ENCODE data around the gene LCOR. TPM values are rescaled to one million over a fixed set of nuclear protein-coding genes. Genes with fewer than 3 reads are reported as not detected.
A peak's percentile ranks its signal among the peaks of the same experiment; 100 is the strongest.

Gene LCOR
- total RNA-seq, 1 donor from 2014 or later: 11.3 TPM

DNA sequence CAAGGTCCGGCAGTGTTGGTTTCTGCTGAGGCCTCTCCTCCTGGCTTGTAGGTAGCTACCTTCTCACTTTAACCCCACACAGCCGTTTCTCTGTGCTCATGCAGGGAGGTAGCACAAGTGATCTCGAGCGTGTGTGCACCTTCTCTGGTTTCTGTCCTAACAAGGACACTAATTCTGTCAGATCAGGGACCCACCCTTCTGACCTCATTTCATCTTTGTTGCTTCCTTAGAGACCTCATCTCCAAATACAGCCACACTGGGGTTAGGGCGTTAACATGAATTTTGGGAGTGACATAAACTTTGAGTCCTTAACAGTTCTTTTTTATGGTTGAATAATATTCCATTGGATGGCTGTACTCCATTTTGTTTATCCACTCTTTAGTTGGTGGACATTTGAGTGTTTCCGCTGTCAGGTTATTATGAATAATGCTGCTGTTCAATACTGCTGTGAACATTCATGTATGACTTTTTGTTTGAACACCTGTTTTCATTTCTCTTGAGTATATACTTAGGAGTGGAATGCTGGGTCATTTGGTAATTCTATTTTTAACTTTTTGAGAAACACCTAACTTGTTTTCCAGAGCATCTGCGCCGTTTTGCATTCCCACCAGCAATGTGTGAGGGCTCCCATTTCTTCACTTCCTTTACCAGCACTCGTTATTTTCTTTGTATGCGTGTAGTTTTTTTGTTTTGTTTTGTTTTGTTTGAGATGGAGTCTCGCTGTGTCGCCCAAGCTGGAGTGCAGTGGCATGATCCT is 57.5 kb downstream of the LCOR start:
- no peak for DNase-seq (ENCODE audit: low read depth in 2 of 2)

DNA sequence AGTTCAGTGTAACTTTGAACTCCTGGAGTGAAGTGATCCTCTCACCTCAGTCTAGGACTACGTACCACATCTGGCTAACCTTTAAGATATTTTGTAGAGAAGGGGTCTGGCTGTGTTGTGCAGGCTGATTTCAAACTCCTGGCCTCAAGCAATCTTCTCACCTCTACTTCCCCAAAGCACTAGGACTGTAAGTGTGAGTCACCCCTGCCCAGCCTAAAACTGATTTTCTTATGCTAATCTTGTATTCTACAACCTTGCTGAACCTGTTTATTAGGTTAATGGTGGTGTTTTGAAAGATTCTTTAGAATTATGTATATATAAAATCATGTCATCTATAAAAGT is 58.0 kb downstream of the LCOR start:
- DNase-seq (ENCODE audit: low read depth in 2 of 2): no peak

DNA sequence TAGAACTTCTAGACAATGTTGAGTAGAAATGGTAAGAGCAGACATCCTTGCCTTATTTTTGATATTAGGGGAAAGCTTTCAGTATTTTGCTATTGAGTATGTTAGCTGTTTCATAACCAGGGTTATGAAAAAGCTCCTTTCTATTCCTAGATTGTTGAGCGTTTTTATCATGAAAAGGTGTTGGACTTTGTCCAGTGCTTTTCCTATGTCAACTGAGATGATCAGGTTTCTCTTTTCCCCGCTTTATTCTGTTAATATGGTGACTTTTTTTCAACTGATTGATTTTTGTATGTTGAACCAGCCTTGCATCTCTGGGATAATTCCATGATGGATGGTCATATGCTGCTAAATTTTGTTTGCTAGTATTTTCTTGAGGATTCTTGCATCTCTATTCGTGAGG is 58.5 kb downstream of the LCOR start:
- DNase-seq (ENCODE audit: low read depth in 2 of 2): peak in 1 of 2 donors; percentile 18

DNA sequence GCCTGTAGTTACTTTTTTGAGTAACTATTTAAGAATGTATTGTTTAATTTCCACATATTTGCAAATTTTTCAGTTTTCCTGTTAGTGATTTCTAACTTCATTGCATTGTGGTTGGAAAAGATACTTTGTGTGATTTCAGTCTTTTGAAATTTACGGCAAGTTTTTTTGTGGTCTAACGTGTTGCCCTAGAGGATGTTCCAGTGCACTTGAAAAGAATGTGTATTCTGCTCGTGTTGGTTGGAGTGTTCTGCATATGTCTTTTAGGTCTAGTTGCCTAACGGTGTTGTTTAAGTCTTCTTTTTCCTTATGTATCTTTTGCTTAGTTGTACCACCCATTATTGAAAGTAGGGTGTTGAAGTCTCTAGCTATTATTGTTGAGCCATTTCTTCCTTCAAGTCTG is 59.7 kb downstream of the LCOR start:
- no peak for DNase-seq (ENCODE audit: low read depth in 2 of 2)

DNA sequence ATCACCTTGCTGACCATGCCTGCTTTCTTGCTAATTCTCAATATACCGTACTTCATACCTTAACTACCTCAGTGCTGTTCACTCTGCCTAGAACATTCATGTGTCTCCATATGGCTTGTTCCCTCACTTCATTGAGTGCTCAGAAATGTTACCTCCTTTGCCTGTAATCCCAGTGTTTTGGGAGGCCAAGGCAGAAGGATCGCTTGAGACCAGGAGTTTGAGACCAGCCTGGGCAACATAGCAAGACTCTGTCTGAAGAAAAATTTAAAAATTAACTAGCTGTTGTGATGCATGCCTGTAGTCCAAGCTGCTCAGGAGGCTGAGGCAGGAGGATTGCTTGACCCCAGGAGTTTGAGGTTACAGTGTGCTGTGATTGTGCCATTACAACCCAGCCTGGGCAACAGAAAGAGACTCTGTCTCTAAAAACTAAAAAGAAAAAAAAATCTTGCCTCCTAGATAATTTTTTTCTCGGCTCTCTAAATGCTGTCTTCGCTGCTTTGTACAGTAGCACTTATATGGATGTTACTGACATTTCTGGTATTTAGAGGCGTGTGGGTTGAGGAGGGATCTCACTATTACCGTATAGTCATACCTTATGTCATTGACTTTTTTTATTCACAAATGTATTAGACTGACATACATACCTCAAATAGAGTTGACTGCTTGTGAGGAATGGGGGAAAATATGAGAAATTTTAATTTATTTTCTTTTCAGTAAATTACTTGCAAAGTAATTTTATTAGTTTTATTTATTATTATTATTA is 63.7 kb downstream of the LCOR start:
- DNase-seq (ENCODE audit: low read depth in 2 of 2): no peak

DNA sequence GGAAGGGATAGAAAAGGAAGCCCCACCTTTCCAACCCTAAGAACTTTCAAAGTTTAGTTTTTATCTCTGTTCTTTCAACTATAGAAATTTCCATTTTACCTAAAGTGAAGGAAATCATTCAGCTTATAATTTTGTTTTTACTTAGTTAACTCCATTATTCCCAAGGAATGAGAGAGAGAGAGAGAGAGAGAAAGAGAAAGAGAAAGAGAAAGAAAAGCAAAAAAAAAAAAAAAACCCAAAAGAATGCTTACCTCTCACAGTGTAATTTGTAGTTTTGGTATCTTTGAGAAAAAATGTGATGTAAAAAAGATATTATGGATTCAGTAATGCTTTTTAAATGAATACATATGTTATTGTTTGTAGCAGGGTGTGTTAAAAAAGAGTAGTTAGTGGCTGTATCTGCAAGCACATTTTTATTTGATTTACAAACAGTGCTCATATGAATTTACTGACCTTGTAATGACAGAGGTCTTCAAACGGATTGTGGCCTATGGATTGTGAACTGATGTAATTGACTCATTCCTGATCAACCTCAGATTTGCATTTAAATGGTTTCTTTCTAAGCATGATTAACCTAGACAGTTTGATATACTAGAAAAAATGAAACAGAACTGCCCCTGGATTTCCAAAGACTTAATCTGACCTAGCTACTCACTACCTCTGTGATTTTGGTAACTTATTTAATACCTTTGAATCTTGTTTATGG is 64.9 kb downstream of the LCOR start:
- DNase-seq (ENCODE audit: low read depth in 2 of 2): no peak

DNA sequence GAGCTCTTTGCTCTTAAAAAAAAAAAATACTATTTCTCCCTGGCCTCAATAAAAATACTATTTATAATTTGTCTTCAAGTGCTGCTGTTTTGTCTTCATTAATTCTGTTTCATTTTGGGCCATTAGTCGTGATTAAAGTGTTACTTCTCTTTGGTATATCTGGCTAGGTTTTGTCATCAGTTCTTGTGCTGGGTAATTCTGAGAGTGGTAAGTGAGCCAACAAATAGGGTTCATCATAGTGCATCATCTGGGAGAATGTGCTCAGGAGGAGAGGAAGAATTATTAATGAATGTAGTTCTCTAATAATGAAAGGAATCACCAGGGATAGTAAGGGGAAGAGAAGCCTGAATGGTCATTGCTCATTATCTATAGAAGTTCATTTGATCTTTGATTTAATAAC is 70.0 kb downstream of the LCOR start:
- DNase-seq (ENCODE audit: low read depth in 2 of 2): no peak

DNA sequence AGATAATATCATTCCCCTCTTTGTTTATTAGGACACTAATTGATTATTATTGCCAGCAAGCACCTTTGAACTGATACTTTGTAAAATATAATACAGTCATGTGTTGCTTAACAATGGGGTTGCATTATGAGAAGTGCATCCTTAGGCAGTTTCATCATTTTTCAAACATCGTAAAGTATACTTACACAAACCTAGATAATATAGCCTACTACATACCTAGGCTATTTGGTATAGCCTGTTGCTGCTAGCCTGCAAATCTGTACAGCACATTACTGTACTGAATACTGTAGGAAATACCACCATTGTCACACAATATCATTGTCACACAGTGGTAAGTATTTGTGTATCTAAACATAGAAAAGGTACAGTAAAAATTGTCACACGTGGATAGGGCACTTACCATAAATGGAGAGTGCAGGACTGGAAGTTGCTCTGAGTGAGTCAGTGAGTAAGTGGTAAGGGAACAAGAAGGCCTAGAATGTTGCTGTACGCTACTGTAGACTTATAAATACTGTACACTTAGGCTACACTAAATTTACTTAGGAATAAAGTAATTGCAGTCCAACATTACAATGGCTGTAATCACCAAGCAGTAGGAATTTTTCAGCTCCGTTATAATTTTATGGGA is 70.7 kb downstream of the LCOR start:
- DNase-seq (ENCODE audit: low read depth in 2 of 2): no peak

DNA sequence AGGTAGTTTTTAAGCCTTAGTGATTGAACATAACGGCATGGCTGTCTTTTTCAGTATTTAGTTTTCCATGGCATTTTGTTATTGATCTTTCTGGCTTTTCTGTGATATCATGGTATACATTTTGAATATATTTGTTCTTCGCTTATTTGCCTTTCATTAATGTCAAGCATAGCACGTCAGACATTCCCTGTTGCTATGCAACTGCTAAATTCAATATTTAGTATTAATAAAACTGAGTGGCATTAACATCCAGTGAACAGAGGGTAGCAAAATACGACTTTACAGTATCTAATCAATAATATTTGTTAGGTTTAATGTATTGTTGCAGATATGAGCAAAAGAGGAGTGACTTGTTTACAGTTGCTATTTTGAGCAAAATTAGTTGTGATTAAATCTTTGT is 72.5 kb downstream of the LCOR start:
- DNase-seq (ENCODE audit: low read depth in 2 of 2): no peak

DNA sequence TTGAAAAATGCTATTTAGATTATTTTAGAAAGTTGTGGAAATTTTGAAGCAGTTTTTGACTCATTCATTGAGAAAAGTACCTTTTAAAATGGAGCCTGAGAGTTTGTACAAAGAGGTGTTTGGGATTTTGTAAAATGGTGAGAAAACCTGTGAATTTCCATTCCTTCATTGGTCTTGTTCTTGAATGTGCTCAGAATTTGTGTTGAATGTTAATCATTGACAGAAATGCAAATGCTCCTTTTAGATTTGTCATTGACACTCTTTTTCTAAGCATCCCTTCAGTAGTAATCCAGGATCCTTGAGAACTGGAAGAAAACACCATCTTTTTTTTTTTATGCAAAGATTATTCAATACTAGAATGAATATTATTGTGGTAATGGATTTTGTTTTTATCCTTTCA is 74.8 kb downstream of the LCOR start:
- no peak for DNase-seq (ENCODE audit: low read depth in 2 of 2)

DNA sequence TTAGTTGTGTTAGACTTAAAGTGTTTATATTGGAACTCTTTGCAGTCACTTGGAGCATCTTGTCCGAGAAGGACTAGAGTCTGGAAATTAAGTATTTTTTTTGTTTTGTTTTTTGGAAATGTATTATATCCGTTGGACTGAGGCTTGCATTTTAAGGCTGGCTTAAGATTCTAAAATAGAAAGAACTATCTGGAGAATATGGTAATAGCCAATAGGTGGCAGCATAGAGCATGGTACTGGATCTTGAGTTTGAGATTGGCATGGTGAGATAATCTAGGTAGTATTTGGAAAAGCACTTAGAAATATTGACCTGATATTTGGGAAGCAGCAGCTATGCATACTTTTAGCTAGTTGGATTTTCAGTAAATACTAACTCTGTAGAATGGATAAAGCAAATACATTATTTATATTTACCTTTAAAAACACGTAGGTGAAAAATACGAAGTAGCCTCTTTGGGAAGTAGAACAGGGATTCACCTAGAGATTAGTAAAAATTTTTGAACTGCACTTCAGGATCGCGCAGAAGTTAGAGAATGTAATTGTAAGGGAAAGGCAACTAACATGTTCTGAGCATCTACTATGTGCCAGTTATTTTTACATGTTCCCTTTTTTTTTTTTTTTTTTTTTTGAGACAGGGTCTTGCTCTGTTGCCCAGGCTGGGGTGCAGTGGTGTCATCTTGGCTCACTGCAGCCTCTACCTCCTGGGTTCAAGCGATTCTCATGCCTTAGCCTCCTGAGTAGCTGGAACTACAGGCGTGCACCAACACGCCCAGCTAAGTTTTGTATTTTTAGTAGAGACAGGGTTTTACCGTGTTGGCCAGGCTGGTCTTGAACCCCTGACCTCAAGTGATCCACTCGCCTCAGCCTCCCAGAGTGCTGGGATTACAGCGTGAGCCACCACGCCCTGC is 78.6 kb downstream of the LCOR start:
- peak; percentile 47 to 53 for DNase-seq (ENCODE audit: low read depth in 2 of 2)

DNA sequence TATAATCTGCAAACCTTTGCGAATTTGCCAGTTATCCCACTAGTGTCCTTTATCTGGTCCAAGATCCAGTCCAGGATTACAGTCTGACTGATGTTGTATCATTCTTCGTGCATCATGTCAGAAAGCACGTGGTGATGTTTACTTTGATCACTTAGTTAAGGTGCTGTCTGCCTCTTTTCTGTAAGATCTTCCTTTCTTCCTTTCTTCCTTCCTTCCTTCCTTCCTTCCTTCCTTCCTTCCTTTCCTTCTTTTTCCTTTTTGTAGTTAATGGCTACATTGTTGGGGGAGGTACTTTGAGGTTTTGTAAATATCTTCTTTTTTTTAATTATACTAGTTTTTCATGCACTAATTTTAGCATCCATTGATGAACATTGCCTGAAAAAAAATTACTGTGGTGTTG is 80.3 kb downstream of the LCOR start:
- DNase-seq (ENCODE audit: low read depth in 2 of 2): no peak

DNA sequence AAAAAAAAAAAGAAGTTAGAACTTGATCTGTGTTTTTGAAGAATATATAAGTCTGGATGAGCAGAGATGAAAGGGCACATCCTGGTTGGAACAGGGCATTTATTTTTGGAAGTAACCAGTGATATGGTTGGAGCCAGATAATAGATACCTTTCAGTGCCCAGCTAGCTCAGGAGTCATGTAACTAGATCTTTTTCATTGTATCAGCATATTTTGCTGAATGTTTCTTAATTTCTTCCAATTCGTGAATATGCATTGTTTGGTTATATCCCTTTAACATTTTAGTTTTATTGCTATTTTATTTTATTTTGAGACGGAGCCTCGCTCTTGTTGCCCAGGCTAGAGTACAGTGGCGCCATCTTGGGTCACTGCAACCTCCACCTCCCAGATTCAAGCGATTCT is 81.8 kb downstream of the LCOR start:
- no peak for DNase-seq (ENCODE audit: low read depth in 2 of 2)

DNA sequence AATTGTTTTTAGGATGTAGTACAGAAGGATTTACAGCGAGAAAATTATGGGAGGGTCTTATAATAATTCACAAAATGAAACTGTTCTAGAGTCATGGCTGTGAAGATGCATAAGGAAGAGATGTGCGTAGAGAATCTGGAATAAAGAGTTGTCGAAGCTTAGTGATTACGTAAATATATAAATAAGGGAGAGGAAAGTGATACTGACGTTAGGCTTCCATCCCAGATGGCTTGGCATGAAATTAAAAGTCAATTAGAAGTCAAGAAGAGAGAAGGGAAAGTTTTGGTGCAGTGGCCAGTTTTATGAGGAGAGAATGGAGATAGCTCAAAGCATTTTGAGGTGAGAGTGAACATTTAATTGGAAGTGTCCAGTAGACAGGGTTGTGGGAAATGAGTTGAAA is 85.5 kb downstream of the LCOR start:
- no peak for DNase-seq (ENCODE audit: low read depth in 2 of 2)

DNA sequence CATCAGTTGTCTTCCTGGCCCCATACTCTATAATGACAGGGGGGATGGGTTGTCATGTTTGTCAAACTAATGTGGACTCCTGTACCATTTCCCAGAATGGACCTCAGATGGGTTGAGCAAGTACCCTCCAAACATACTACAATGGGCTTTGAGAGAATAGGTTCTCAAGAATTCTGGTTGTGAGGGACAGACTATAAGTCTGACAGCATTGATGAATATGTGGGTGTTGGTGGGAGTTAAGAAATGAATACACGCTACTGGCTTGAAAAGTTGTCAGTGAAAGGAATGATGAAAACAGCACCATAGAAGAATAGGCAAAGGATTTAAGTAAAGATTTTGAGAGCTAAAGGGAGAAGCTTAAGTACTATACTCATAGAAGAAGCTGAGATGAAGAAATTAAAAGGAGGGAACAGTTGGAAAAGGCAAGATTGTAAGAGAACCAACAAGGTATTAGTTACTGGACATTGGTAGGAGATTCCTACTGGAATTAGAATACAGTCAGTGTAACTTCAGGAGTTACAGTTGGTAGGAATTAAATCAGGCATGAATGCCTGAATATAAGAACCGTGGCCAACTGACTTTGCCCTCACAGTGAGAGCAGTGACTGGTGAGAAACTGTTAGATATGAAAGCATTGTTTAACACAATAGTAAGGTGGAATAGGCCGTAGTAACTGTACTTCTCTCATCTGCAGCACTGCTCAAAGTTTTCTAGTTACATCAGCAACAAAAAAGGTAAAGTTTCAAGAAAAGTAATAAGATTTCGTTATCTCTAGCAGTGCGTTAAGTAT is 86.3 kb downstream of the LCOR start:
- no peak for DNase-seq (ENCODE audit: low read depth in 2 of 2)

DNA sequence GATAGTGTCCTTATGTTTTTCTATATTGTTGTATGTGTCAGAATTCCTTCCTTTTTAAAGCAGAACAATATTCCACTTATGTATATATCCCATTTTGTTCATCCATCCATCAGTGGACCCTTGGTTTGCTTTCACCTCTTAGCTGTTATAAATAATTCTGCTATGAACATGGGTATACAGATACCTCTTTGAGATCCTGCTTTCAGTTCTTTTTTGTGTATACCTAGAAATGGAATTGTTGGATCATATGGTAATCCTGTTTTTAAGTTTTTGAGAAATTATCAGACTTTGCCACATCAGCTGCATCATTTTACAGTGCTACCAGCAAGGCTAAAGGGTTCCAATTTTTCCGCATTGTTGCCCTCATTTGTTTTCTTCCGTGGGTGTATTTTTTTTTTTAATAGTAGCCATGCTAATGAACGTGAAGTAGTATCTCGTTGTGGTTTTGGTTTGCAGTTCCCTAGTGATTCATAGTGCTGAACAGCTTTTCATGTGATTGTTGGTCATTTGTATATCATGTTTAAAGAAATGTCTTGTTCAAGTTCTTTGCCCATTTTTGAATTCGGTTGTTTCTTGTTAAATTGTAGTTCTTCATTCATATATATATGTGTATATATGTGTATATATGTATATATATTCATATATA is 87.8 kb downstream of the LCOR start:
- DNase-seq (ENCODE audit: low read depth in 2 of 2): no peak

DNA sequence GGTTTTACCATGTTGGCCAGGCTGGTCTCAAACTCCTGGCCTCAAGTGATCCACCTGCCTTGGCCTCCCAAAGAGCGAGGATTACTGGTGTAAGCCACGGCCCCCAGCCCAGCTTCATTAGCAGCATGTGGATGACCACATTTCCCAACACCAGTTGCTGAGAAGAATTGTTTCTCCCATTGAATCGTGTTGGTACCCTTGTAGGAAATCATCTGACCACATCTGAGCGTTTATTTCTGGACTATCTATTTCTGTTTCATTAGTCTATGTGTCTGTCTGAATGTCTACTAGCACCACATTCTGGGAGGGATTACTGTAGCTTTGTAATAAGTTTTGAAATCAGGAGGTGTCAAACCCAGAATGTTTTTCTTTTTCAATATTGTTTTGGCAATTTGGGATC is 89.6 kb downstream of the LCOR start:
- DNase-seq (ENCODE audit: low read depth in 2 of 2): no peak

DNA sequence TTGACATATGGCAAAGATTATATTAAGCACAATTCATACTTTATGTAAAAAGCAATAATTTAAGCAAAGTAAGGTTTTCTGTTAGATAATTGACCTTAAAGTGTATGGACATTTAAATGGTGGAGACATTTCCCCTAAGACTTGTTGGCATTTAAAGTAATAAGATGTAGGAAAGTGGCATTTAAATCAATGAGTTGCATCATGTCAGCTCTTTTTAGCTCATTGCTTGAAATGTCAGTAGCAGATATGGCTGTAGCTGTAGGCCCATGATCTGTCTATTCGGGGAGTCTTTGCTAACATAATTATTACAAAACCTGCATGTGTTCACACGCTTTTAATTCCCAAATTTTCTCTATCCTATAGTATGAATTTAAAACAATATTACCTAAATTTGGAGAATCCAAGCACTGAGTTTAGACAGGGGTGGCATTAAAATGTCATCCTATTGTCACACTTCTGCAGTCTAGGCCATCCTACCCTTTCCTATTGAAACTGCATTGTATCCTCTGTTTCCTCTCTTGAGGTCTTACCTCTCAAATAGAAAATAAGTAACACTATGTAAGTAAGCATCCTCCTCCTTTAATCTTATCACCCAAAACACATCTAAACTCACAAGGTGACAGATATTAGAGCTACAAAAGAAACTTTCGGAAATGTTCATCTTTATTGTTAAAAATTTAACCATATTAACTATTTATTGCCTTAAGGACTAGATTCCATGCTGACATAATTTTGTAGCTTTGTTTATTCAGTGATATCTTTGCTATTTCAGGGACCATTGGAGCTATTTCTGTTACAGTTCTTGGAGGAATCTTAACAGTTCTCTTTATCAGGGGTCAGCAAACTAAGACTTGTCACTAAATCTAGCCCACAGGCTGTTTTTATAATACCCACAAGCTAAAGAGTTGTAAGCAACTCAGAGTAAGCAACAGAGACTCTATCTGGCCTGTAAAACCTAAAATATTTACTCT is 91.2 kb downstream of the LCOR start:
- DNase-seq (ENCODE audit: low read depth in 2 of 2): no peak

DNA sequence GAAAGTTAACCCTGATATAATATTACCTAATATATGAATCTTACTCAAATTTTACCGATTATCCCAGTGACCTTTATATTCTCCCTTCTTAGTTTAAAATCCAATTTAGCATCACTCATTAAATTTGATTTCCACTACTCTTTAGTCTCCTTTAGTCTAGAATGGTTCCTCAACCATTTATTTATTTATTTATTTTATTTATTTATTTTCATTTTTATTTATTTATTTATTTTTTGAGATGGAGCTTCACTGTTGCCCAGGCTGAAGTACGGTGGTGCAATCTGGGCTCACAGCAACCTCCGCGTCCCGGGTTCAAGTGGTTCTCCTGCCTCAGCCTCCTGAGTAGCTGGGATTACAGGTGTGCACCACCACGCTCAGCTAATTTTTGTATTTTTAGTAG is 92.8 kb downstream of the LCOR start:
- no peak for DNase-seq (ENCODE audit: low read depth in 2 of 2)
